SK-N-SH treated with all-trans-retinoic acid at 6 μM for 48 hours (cell line): ENCODE data around the gene APPBP2.

Source experiments
- ATAC-seq: fragments of 200-7000 bp; cut with Tn5 transposase; 3 replicates; pipeline ENCODE4 v1.9.1; 2020; ENCODE audit warnings: mild to moderate bottlenecking, moderate library complexity
- ARNTL ChIP-seq: fragments of 450-650 bp; formaldehyde crosslinking; IDR thresholded peaks from 2 replicates; pipeline ENCODE4 v1.5.0; 2020; ENCODE audit warnings: low read depth, mild to moderate bottlenecking, moderate library complexity, borderline replicate concordance
- BACH2 ChIP-seq: fragments of 250-450 bp; sonication (Bioruptor Pico); IDR thresholded peaks from 2 replicates; pipeline ENCODE4 v1.9.0; 2021; ENCODE audit warnings: mild to moderate bottlenecking, borderline replicate concordance
- CSDC2 ChIP-seq: fragments of 250-450 bp; sonication (Bioruptor Pico); IDR thresholded peaks from 2 replicates; pipeline ENCODE4 v1.5.0; 2020; ENCODE audit warnings: mild to moderate bottlenecking, moderate library complexity
- CSRNP3 ChIP-seq: fragments of 250-450 bp; sonication (Bioruptor Pico); IDR thresholded peaks from 2 replicates; pipeline ENCODE4 v1.5.1; 2021; ENCODE audit warnings: mild to moderate bottlenecking, moderate library complexity
- ESRRG ChIP-seq: fragments of 250-450 bp; sonication (Bioruptor Pico); IDR thresholded peaks from 2 replicates; pipeline ENCODE4 v1.6.1; 2021; ENCODE audit warnings: mild to moderate bottlenecking
- GLIS3 ChIP-seq: fragments of 250-450 bp; sonication (Bioruptor Pico); IDR thresholded peaks from 2 replicates; pipeline ENCODE4 v1.5.0; 2020; ENCODE audit warnings: mild to moderate bottlenecking, moderate library complexity
- ISL1 ChIP-seq: fragments of 250-450 bp; sonication (Bioruptor Pico); IDR thresholded peaks from 2 replicates; pipeline ENCODE4 v2.1.2; 2022; ENCODE audit warnings: mild to moderate bottlenecking, moderate library complexity
- OSR1 ChIP-seq: fragments of 250-450 bp; sonication (Bioruptor Pico); IDR thresholded peaks from 2 replicates; pipeline ENCODE4 v1.8.0; 2022; ENCODE audit warnings: moderate library complexity, mild to moderate bottlenecking, inconsistent platforms
- PPARA ChIP-seq: fragments of 250-450 bp; sonication (Bioruptor Pico); IDR thresholded peaks from 2 replicates; pipeline ENCODE4 v1.5.0; 2020; ENCODE audit warnings: mild to moderate bottlenecking, borderline replicate concordance
- RARB ChIP-seq: fragments of 250-450 bp; sonication (Bioruptor Pico); IDR thresholded peaks from 2 replicates; pipeline ENCODE4 v1.8.0; 2021; ENCODE audit warnings: mild to moderate bottlenecking, moderate library complexity
- SNAI2 ChIP-seq: fragments of 250-450 bp; sonication (Bioruptor Pico); IDR thresholded peaks from 2 replicates; pipeline ENCODE4 v1.5.0; 2020; ENCODE audit warnings: mild to moderate bottlenecking, moderate library complexity
- TCF4 ChIP-seq: fragments of 250-450 bp; sonication (Bioruptor Pico); IDR thresholded peaks from 2 replicates; pipeline ENCODE4 v1.8.0; 2021; ENCODE audit warnings: mild to moderate bottlenecking, moderate library complexity, borderline replicate concordance
- TOX ChIP-seq: fragments of 250-450 bp; sonication (Bioruptor Pico); IDR thresholded peaks from 2 replicates; pipeline ENCODE4 v1.8.0; 2021; ENCODE audit warnings: mild to moderate bottlenecking, moderate library complexity, borderline replicate concordance
- TSHZ2 ChIP-seq: fragments of 250-450 bp; sonication (Bioruptor Pico); IDR thresholded peaks from 2 replicates; pipeline ENCODE4 v1.5.0; 2020; ENCODE audit warnings: mild to moderate bottlenecking, moderate library complexity
- ZC3H10 ChIP-seq: fragments of 250-450 bp; sonication (Bioruptor Pico); IDR thresholded peaks from 2 replicates; pipeline ENCODE4 v1.5.1; 2021; ENCODE audit warnings: mild to moderate bottlenecking, moderate library complexity
- ZFP3 ChIP-seq: fragments of 250-450 bp; sonication (Bioruptor Pico); IDR thresholded peaks from 2 replicates; pipeline ENCODE4 v1.5.0; 2020; ENCODE audit warnings: mild to moderate bottlenecking, moderate library complexity
- ZFP30 ChIP-seq: fragments of 450-650 bp; formaldehyde crosslinking; IDR thresholded peaks from 2 replicates; pipeline ENCODE4 v1.5.0; 2022; ENCODE audit warnings: mild to moderate bottlenecking, moderate library complexity
- ZNF565 ChIP-seq: fragments of 450-650 bp; formaldehyde crosslinking; conservative IDR thresholded peaks from 2 replicates; pipeline ENCODE4 v1.5.0; 2020; ENCODE audit warnings: low read depth, mild to moderate bottlenecking, moderate library complexity
- ZNF70 ChIP-seq: fragments of 450-650 bp; formaldehyde crosslinking; IDR thresholded peaks from 2 replicates; pipeline ENCODE4 v1.5.0; 2020; ENCODE audit warnings: mild to moderate bottlenecking, moderate library complexity
- ZNF8 ChIP-seq: fragments of 450-650 bp; formaldehyde crosslinking; IDR thresholded peaks from 2 replicates; pipeline ENCODE4 v1.5.0; 2020; ENCODE audit warnings: mild to moderate bottlenecking, moderate library complexity
- TF ChIP-seq, protein P1 (sequence below): fragments of 250-450 bp; sonication (Bioruptor Pico); IDR thresholded peaks from 2 replicates; pipeline ENCODE4 v1.8.0; 2021; ENCODE audit warnings: low read depth, mild to moderate bottlenecking, moderate library complexity, borderline replicate concordance
- TF ChIP-seq, protein P2 (sequence below): fragments of 250-450 bp; sonication (Bioruptor Pico); IDR thresholded peaks from 2 replicates; pipeline ENCODE4 v1.8.0; 2020; ENCODE audit warnings: mild to moderate bottlenecking, moderate library complexity, borderline replicate concordance
- TF ChIP-seq, protein P3 (sequence below): fragments of 250-450 bp; sonication (Bioruptor Pico); IDR thresholded peaks from 2 replicates; pipeline ENCODE4 v1.5.1; 2020; ENCODE audit warnings: low read depth, mild to moderate bottlenecking, moderate library complexity

Gene APPBP2, protein sequence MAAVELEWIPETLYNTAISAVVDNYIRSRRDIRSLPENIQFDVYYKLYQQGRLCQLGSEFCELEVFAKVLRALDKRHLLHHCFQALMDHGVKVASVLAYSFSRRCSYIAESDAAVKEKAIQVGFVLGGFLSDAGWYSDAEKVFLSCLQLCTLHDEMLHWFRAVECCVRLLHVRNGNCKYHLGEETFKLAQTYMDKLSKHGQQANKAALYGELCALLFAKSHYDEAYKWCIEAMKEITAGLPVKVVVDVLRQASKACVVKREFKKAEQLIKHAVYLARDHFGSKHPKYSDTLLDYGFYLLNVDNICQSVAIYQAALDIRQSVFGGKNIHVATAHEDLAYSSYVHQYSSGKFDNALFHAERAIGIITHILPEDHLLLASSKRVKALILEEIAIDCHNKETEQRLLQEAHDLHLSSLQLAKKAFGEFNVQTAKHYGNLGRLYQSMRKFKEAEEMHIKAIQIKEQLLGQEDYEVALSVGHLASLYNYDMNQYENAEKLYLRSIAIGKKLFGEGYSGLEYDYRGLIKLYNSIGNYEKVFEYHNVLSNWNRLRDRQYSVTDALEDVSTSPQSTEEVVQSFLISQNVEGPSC

DNA sequence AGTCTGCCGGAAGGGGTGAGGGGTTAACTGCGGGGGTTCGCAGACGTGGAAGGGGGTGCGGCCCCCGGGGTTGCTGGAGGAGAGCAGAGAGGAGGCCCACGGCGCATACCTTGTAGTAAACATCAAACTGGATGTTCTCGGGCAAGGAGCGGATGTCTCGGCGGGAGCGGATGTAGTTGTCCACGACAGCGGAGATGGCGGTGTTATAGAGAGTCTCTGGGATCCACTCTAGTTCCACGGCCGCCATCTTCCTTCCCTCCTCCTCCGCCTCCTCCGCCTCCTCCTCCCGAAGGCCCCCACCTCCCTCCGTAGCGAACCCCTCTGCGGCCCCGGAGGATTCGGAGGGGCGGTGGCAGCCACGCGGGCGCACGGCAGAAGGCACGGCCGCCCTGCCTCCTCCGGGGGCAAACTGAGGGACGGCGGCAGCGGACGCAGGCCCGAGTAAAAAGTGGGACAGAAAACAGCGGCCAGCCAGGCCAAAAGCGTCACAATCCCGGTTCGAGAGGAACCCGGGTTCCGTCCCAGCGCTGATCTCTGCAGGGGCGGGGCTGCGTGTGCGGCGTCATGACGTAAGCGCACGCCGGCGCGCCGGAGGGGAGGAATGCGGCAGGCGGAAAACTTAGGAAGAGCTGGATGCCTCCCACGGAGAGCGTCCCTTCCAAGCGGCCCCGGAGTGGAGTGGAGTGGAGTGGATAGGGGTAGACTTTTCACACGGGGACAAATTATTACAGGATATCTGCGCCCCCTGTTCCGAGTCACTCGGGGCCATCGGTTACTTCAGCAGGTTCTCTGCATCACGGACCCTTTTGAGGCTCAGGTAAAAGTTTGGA lies at the start of gene APPBP2:
TSS of gene APPBP2 (minus strand) at position 558 of the 830 bp plus-strand sequence. CDS start at position 247, 311 bp downstream.
- ATAC-seq = peak; percentile 94
- TF ChIP-seq BACH2 (CRISPR knock-in tag) = no peak
- TF ChIP-seq ZNF70 (CRISPR knock-in tag) = peak; percentile 35; the same call in 1 of the 2 replicates
- TF ChIP-seq, protein P1, sequence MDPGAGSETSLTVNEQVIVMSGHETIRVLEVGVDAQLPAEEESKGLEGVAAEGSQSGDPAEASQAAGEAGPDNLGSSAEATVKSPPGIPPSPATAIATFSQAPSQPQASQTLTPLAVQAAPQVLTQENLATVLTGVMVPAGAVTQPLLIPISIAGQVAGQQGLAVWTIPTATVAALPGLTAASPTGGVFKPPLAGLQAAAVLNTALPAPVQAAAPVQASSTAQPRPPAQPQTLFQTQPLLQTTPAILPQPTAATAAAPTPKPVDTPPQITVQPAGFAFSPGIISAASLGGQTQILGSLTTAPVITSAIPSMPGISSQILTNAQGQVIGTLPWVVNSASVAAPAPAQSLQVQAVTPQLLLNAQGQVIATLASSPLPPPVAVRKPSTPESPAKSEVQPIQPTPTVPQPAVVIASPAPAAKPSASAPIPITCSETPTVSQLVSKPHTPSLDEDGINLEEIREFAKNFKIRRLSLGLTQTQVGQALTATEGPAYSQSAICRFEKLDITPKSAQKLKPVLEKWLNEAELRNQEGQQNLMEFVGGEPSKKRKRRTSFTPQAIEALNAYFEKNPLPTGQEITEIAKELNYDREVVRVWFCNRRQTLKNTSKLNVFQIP = no peak
- 0 out of 2 replicates have a peak, but pooled peaks have one; percentile 30 for TF ChIP-seq ZFP3 (CRISPR knock-in tag)
- no peak for TF ChIP-seq ESRRG (CRISPR knock-in tag)
- no peak for TF ChIP-seq TCF4 (CRISPR knock-in tag)

- ATAC-seq = peak; percentile 80
- TF ChIP-seq ZFP30 (CRISPR knock-in tag) (no peak), ISL1 (peak; percentile 99), TOX (CRISPR knock-in tag) (no peak), TSHZ2 (peak; percentile 65), ZNF70 (CRISPR knock-in tag) (no peak), OSR1 (CRISPR knock-in tag) (no peak), ZNF8 (CRISPR knock-in tag) (0 out of 2 replicates have a peak, but pooled peaks have one; percentile 7), ESRRG (CRISPR knock-in tag) (peak; percentile 92), ARNTL (CRISPR knock-in tag) (no peak; the same call in 1 of the 2 replicates), BACH2 (CRISPR knock-in tag) (no peak), GLIS3 (CRISPR knock-in tag) (peak; percentile 92), TCF4 (CRISPR knock-in tag) (no peak), PPARA (CRISPR knock-in tag) (no peak), ZFP3 (CRISPR knock-in tag) (peak; percentile 87), RARB (peak; percentile 61; the same call in 1 of the 2 replicates), ZC3H10 (CRISPR knock-in tag) (no peak), SNAI2 (CRISPR knock-in tag) (peak; percentile 75; the same call in 1 of the 2 replicates), CSDC2 (CRISPR knock-in tag) (peak; percentile 95), CSRNP3 (0 out of 2 replicates have a peak, but pooled peaks have one; percentile 52), ZNF565 (CRISPR knock-in tag) (no peak; the same call in 1 of the 2 replicates)
- TF ChIP-seq, protein P2, sequence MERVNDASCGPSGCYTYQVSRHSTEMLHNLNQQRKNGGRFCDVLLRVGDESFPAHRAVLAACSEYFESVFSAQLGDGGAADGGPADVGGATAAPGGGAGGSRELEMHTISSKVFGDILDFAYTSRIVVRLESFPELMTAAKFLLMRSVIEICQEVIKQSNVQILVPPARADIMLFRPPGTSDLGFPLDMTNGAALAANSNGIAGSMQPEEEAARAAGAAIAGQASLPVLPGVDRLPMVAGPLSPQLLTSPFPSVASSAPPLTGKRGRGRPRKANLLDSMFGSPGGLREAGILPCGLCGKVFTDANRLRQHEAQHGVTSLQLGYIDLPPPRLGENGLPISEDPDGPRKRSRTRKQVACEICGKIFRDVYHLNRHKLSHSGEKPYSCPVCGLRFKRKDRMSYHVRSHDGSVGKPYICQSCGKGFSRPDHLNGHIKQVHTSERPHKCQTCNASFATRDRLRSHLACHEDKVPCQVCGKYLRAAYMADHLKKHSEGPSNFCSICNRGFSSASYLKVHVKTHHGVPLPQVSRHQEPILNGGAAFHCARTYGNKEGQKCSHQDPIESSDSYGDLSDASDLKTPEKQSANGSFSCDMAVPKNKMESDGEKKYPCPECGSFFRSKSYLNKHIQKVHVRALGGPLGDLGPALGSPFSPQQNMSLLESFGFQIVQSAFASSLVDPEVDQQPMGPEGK (CRISPR knock-in tag) = peak; percentile 79; the same call in 1 of the 2 replicates
- TF ChIP-seq, protein P3, sequence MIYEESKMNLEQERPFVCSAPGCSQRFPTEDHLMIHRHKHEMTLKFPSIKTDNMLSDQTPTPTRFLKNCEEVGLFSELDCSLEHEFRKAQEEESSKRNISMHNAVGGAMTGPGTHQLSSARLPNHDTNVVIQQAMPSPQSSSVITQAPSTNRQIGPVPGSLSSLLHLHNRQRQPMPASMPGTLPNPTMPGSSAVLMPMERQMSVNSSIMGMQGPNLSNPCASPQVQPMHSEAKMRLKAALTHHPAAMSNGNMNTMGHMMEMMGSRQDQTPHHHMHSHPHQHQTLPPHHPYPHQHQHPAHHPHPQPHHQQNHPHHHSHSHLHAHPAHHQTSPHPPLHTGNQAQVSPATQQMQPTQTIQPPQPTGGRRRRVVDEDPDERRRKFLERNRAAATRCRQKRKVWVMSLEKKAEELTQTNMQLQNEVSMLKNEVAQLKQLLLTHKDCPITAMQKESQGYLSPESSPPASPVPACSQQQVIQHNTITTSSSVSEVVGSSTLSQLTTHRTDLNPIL = peak; percentile 93
- TF ChIP-seq, protein P1 = 0 out of 2 replicates have a peak, but pooled peaks have one; percentile 37
Observed at GRCh38 chr17:60573236-60574051, 47.4 kb upstream of the APPBP2 start.
